Right kidney (tissue), 9 donors: ENCODE data around the gene TIMM44.
A peak's percentile ranks its signal among the peaks of the same experiment; 100 is the strongest.

Experiments used
- DNase-seq: peaks from one replicate; pipeline ENCODE4 v3.0.0-alpha.2; 2016
- long read RNA-seq, 8 donors: transcript quantifications; one replicate each; lab custom pipeline, GENCODE V29; 2026

Gene TIMM44
- long read RNA-seq, donor 1, transcript TIMM44-210 (1 exons, 2,227 nt) = minor isoform, 7 of 23 reads
- long read RNA-seq, donor 1, transcript TIMM44-201 (13 exons, 2,075 nt) = major isoform, 10 of 23 reads
- long read RNA-seq, donor 1, partial matches to known transcripts = 0 of 23 reads
- long read RNA-seq, donor 1, other reads (novel, unspliced or antisense) = 0 of 23 reads
- long read RNA-seq, donor 2, partial matches to known transcripts = 0 of 11 reads
- long read RNA-seq, donor 2, other reads (novel, unspliced or antisense) = 0 of 11 reads
- long read RNA-seq, donor 3, transcript TIMM44-210 (1 exons, 2,227 nt) = major isoform, 7 of 9 reads
- long read RNA-seq, donor 3, partial matches to known transcripts = 0 of 9 reads
- long read RNA-seq, donor 3, other reads (novel, unspliced or antisense) = 0 of 9 reads
- long read RNA-seq, donor 4, transcript TIMM44-201 (13 exons, 2,075 nt) = major isoform, 8 of 18 reads
- long read RNA-seq, donor 4, transcript TIMM44-210 (1 exons, 2,227 nt) = major isoform, 8 of 18 reads
- long read RNA-seq, donor 4, partial matches to known transcripts = 0 of 18 reads
- long read RNA-seq, donor 4, other reads (novel, unspliced or antisense) = 0 of 18 reads
- long read RNA-seq, donor 5, transcript TIMM44-210 (1 exons, 2,227 nt) = minor isoform, 6 of 14 reads
- long read RNA-seq, donor 5, transcript TIMM44-201 (13 exons, 2,075 nt) = major isoform, 7 of 14 reads
- long read RNA-seq, donor 5, partial matches to known transcripts = 0 of 14 reads
- long read RNA-seq, donor 5, other reads (novel, unspliced or antisense) = 0 of 14 reads
- long read RNA-seq, donor 6, partial matches to known transcripts = 5 of 13 reads
- long read RNA-seq, donor 6, other reads (novel, unspliced or antisense) = 0 of 13 reads
- long read RNA-seq, donor 7 = 0 reads
- long read RNA-seq, donor 8, transcript TIMM44-210 (1 exons, 2,227 nt) = major isoform, 6 of 11 reads
- long read RNA-seq, donor 8, partial matches to known transcripts = 0 of 11 reads
- long read RNA-seq, donor 8, other reads (novel, unspliced or antisense) = 0 of 11 reads

- DNase-seq = peak; percentile 93
Measured at GRCh38 chr19:7943444-7944176, at the start of gene TIMM44. TIMM44 (minus strand) TSS chr19:7943666; CDS start chr19:7943651, 15 bp downstream.

GRCh38 chr19:7992575-7992974 lies 49.1 kb upstream of the TIMM44 start:
- no peak for DNase-seq

- no peak for DNase-seq
Measured at GRCh38 chr19:7989071-7989575, 45.7 kb upstream of the TIMM44 start.

GRCh38 chr19:7988307-7988706 lies 44.8 kb upstream of the TIMM44 start:
- DNase-seq = no peak

- no peak for DNase-seq
Measured at GRCh38 chr19:7987114-7987768, 43.8 kb upstream of the TIMM44 start.

GRCh38 chr19:7986321-7987113 lies 43.1 kb upstream of the TIMM44 start:
- no peak for DNase-seq

GRCh38 chr19:7985481-7985911 lies 42.0 kb upstream of the TIMM44 start:
- no peak for DNase-seq

- DNase-seq = no peak
Measured at GRCh38 chr19:7983995-7984837, 40.8 kb upstream of the TIMM44 start.

GRCh38 chr19:7983286-7983950 lies 40.0 kb upstream of the TIMM44 start:
- DNase-seq = no peak

- no peak for DNase-seq
Measured at GRCh38 chr19:7982651-7983099, 39.2 kb upstream of the TIMM44 start.

GRCh38 chr19:7982103-7982502 lies 38.6 kb upstream of the TIMM44 start:
- no peak for DNase-seq

GRCh38 chr19:7981661-7982060 lies 38.2 kb upstream of the TIMM44 start:
- no peak for DNase-seq

GRCh38 chr19:7981199-7981598 lies 37.7 kb upstream of the TIMM44 start:
- DNase-seq = no peak

- DNase-seq = no peak
Measured at GRCh38 chr19:7980635-7981121, 37.2 kb upstream of the TIMM44 start.

GRCh38 chr19:7980168-7980567 lies 36.7 kb upstream of the TIMM44 start:
- no peak for DNase-seq

GRCh38 chr19:7979559-7979958 lies 36.1 kb upstream of the TIMM44 start:
- no peak for DNase-seq

GRCh38 chr19:7979011-7979410 lies 35.5 kb upstream of the TIMM44 start:
- no peak for DNase-seq

GRCh38 chr19:7978179-7978825 lies 34.8 kb upstream of the TIMM44 start:
- no peak for DNase-seq
